Esophagus muscularis mucosa (tissue), 3 donors: ENCODE results near the gene CHST12.

Experiments
- CTCF ChIP-seq, 3 experiments: fragments of 200-600 bp in 2 of 3; fragments of 450-650 bp in 1 of 3; sonication (generic) in 2 of 3; IDR thresholded peaks; one replicate each; pipeline ENCODE4 v1.5.1; 2017 to 2019; ENCODE audit warnings: antibody characterized with exemption in 3 of 3, mild to moderate bottlenecking in 2 of 3, moderate library complexity in 1 of 3
- POLR2A ChIP-seq: fragments of 450-650 bp; IDR thresholded peaks from one replicate; pipeline ENCODE4 v1.6.1; 2017; ENCODE audit warnings: antibody characterized with exemption, moderate library complexity, mild to moderate bottlenecking, low read depth

- TF ChIP-seq CTCF (IDR thresholded peaks at IDR 0.05) (no peak), POLR2A (no peak)
Measured at GRCh38 chr7:2440608-2441245, 37.3 kb downstream of the CHST12 start.
